CD4-positive, alpha-beta T cell treated with Interleukin-4 for 1 hour (primary cell): Measurements from ENCODE around the gene RELB.

Experiments
- DNase-seq, 2 donors: peaks; one replicate each; pipeline ENCODE4 v3.0.0-alpha.2; 2020 to 2022

The RELB gene

DNA sequence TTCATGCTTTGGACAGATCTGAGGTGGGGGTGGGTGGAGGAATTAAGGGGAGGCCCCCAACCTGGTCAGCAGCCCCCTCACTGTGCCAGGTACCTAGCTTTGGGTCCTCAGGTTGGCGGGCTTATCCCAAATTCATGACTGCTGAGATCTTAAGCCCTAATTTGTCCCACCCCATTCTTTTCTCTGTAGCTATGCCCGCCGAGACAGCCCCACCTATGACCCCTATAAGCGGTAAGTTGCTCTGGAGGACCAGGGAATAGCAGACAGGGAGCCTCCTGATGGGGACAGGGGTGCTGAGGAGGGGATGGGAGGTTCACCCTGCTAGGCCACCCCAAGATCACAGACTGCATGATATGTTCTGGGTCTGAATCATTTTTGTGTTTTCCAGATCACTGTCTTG is 60.7 kb downstream of the RELB start:
- DNase-seq, result no peak

DNA sequence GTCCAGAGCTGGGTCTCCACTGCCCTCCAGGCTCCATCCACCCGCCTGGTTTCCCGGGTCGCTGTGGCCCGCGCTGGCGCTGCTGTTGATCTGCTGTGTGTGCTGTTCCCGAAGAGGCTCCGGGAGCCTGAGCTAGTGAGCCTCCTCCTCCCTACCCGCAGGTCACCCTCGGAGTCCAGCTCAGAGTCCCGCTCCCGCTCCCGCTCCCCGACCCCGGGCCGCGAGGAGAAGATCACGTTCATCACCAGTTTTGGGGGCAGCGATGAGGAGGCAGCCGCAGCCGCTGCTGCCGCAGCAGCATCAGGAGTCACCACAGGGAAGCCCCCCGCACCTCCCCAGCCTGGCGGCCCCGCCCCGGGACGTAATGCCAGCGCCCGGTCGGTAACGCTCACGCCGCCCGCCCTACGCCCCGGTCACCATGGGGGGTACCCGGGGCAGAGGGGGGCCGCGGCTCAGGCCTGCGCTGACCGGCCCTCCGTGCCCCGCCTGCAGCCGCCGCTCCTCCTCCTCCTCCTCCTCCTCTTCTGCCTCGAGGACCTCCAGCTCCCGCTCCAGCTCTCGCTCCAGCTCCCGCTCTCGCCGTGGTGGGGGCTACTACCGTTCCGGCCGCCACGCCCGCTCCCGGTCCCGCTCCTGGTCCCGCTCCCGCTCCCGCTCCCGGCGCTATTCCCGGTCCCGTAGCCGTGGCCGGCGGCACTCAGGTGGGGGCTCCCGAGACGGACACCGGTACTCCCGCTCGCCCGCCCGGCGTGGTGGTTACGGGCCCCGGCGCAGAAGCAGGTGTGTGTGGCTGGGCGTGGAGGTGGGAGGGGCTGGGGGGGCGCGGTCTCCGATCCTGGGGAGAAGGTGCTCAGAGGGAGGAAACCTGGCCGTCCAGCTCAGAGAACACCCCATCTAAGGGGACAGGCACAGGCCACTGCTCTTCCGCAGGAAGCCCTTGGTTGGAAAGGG is 62.9 kb downstream of the RELB start:
- DNase-seq, result no peak

DNA sequence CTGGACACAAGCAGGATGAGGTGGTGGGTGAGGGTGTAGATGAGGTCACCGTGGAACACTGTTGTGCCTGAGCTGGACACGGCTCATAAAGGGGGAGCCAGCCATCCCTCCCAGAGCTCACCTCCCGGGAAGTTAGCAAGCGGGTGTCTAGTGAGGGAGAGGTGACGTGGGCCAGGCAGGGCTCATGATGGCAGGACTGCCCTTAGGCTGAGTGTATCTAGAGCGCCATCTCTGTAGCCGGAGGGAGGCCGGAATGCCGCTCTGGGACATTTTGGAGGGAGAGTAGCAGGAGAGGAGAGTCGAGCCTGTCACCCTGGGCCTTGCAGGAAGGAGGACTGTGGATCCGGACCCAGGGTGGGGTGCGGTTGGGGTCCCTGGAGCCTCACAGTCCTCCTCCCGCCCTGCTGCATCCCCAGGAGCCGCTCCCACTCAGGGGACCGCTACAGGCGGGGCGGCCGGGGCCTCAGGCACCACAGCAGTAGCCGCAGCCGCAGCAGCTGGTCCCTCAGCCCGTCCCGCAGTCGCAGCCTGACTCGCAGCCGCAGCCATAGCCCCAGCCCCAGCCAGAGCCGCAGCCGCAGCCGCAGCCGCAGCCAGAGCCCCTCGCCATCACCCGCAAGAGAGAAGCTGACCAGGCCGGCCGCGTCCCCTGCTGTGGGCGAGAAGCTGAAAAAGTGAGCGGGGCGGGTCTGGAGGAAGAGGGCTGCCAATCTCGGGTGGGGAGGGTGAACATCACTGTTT is 65.8 kb downstream of the RELB start:
- DNase-seq, result no peak

DNA sequence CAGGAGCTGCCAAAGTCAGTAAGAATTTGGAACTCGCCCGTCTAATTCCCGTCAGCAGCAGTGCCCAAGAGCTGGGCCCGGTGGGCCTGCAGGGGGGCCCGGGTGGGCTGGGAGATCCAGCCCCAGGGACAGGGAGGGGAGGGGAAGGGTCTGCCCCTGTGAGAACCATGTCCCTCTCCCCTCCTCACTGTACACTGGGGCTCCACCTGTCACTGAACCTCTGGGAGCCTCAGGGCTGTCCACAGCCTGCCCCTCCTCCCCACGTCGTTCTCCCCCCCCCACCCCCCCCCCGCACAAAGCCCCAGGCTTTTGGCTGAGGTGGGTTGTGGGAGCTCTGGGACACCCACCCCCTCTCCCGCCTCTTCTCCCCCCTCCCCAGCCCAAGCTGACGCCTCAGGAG is 66.8 kb downstream of the RELB start:
- DNase-seq, result no peak

DNA sequence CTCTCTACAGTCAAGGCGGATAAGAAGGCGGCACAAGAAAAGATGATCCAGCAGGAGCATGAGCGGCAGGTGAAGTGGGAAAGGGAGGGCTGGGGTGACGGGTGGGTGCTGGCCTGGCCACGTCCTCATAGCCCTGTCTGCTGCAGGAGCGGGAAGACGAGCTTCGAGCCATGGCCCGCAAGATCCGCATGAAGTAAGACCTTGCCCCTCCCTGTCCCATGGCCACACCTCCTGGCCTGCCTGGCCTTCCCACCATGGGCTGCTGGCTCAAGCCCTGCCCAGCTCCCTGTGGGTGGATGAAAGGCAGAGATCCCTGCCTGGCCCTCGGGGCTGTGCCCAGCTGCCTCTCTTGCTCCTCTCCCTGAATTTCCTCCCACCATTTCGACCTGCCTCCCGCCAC is 67.8 kb downstream of the RELB start:
- no peak for DNase-seq

DNA sequence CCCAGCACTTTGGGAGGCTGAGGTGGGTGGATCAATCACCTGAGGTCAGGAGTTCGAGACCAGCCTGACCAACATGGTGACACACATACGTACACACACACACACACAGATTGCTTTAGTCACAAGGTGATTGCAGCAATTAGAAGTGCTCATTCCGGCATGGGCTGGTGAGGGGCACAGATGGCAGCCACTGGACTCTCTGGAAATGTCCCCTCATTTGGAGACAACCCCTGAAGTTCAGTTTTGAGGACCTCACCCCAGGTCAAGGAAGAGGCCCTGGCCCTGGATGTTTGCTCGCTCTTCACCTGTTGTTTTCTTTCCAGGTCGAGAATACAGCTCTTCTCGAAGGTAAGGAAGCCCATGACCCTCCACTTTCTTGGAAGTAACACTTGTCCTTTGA is 69.0 kb downstream of the RELB start:
- no peak for DNase-seq

DNA sequence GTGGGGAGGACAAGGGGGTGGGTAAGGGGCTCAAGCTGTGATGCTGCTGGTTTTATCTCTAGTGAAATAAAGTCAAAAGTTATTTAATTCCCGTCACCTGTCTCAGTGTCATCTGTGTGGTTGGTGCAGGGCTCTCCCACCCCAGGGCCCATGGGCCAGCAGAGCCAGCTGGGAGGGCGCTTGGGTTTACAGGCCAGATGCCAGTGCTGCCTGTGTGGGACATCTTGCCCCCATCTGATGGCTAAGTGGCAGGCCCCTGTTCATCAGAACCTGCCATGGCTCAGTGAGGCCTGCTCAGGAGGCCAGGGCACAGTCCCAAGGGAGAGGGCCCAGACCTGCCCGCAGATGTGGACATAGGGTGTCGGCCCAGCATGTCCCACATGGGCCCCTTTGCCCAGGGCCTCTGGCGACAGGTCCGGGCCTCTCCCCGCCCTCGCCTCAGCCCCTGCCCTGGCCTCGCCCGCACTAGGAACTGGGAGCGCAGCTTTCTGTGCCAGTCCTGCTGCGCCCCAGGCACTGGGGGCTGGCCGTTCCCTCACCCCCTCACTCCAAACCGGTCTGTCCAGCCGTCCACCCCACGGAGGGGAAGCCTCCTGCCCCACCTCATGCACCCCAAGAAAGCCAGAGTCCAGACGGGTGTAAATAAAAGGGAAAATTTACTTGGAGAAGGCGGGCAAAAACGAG is 69.7 kb downstream of the RELB start:
- no peak for DNase-seq

DNA sequence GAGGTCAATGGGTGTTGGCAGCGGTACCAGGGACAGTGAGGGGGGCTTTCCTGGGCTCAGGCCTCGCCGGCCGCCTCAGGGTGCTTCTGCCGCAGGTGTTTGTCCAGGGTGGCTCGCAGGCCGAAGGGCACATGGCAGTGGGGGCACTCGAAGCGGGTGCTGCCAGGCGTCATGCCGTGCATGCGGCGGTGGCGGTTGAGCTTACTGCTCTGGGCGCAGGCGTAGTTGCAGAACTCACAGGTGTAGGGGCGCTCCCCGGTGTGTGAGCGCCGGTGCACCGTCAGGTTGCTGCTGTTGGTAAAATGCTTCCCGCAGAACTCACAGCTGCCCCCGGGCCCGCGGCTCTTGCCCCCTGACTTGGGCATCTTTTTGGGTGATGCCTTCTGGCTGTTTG is 70.3 kb downstream of the RELB start:
- no peak for DNase-seq

DNA sequence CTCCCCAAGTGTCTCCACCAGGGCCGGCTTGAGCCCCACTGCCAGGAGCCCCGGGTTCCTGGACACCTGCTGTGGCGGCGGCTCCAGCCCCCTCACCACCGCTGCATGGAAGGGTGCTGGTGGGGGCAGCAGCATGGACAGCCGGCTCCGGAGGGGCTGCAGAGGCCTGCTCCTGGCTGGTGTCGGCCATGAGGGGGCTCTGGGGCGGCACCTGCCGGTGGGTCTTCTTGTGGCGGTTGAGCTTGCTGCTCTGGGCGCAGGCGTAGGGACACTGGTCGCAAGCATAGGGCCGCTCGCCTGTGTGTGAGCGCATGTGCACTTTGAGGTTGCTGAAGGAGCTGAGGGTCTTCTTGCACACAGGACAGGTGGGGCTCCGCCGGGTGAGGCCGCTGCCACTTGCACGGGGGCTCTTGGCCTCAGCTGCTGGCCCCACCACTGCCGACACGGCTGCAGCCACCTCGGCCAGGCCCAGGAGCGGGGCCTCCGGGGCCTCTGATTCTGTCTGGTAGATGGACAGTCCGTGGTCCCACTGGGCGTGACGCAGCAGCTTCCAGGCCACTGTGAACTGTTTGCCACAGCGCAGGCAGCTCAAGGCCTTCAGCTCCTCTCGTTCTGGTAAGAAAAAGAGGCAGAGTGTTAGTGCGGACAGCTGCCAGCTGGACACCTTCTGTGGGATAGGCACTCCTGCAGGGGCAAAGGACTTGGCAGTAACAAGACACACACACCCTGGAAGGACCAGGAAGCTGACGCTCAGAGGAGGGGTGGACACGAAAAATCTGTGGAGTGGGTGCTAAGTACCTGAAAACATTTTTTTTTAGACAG is 70.9 kb downstream of the RELB start:
- DNase-seq, result no peak

DNA sequence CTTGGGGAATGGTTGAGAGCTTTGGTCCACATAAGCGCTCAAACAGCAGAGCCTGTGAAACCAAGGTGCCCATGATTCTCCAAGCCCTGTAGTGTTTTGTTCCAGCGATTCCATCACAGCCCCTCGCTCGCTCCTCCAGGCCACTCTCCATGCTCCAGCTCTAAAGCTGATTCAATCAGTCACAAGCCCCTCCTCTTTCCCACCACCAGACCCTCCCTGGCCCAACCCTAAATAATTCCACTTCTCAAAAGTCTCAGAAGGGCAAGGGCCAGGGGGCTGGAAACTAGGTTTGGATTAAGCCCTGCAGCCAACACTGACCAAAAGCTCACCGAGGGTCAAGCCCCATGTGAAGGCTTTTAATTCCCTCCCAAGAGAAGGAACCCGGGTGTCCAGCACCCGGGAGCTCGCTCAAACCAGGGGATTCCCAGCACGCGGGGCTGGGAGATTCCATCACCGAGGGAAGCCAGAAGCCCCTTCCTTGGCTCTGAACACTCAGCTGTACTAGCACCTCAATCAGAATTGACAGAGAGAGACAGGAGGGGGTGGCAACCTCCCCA is 73.6 kb downstream of the RELB start:
- no peak for DNase-seq

DNA sequence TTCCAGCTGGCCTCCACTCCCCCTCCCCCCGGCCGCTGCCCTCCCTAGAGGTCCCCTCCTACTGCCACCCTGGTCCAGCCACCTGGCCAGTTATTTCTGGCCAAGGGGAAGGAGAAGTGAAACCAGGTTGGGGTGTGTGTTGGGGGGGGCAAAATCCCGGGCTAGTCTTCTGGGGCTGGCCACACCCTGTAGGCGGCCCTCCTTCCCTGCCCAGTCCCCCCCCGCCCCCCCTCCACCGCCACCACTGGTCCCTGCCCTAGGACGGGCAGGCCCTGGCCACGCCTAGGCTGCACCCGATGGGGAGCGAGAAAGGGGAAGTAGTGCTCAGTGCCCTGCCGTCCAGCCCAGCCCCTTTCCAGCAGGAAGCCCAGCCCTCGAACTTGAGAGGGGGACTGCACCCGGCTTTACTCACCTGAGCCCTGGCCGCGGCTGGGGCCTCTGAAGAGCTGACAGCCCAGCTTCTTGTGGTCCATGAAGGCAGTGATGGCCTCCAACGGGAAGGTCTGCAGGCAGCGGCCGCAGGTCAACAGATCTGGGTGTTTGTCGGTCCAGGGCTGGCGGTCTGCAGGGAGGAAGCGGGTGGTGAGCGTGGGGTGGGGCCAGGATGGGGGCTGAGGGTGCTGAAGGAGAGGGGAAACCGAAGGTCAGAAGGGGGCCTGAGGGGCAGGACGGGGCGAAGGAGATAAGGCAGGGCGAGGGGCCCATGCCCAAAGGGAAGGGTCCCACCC is 74.2 kb downstream of the RELB start:
- DNase-seq, result peak; percentile 57 to 87

DNA sequence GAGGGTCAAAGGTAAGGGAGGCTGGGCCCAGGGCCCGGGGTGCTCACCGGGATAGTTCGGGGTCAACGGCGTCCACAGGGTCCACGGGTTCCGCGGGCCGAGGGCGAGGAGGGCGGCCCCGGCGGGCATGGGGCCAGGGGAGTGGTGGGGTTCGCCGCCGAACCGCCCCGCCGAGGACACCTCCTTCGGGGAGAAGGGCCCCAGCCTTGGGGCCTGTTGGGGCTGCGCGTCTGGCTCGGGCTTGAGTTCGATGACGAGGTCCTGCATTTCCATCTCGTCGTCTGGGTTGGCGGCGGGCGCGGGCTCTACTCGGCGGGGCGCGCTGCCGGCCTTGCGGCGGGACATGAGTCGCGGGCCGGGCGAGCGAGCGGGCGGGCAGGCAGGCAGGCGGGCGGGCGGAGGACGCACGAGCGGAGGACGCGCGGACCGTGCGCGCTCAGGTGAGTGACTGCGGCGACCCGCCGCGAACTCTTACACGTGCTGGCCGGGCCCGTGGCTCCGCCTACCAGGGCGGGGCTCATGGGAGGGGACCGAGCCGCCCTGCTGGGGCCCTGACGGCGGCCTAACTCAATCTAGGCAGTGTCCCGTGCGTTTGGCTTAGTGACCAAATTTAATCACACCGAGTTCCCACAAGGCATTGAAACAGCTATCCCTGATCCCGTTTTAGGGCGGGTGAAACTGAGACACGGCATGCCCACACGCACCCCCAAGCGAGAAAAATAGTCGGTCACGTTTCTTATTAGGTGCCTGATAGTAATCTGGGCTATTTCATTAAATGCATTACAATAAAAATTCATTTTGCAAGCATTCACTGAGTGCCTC is 75.0 kb downstream of the RELB start, which contains the start of gene ZNF296:
ZNF296 (minus strand) TSS at position 450 of the 822 bp plus-strand sequence; CDS start at position 345, 105 bp downstream.
- DNase-seq, result peak; percentile 79 to 80

DNA sequence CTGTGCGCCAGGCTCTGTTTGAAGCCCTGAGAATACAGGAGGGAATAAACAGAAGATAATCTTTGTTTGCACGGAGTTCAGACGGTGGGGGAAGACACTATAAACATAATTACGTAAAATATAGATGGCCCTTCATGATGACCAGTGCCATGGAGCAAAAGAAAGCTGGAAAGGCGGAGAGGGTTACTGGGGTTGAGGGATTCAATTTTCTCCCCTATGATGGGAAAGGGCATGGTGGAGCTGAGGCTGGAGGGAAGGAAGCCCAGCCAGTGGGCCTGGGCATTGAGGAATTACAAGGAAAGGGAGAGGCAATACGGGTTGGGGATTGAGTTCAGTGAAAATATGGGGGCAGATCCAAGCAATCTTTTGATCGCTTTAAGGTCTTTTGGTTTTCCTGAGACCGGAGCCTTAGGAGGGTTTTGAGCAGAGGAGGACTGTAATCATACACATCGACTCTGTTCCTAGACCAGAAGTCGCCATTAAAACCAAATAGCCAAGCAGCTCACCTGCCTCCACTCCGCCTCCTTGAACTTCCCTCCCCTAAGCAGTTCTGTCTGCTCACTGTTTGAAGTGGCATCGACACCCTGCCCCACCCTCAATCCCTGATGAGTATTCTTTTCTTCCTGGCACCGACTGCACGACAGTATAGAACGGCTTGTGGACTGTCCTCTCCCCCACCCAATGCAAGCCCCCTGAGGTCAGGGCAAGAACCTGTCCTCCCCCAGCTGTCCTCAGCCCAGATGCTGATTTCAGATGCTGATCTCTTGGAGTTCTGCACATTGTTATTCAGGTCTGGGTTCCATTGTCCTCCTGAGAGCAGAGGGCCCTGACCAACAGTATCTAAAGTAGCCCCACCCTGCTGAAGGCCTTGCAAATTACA is 75.8 kb downstream of the RELB start:
- no peak for DNase-seq

DNA sequence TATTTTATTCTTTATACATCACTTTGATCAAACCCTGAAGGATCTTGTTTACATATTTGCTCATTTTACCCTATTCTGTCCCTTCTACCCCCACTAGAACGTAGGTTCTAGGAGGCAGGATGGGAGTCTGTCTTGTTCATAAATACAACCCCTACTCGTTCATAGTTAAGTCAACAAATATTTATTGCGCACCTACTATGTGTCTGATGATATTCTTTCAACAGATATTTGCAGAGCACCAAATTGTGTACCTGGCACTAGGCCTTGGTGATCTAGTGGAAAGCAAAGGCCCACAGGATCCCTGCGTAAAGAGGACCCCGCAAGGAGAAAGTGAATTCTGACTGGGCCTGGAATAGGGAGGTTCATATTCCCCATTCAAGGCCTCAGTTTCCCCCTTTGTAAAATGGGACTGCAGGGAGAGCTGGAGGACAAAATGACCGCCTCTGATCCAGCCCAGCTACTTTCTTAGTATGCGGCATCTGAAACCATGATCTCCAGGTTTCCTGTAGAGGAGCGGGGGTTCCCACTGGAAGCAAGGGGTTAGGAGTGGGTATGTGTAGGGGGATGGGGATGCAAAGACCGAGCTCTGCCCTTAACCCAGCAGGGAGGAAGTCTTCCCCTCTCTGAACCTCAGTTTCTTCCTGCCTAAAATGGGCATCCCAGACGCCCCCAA is 77.3 kb downstream of the RELB start:
- no peak for DNase-seq

DNA sequence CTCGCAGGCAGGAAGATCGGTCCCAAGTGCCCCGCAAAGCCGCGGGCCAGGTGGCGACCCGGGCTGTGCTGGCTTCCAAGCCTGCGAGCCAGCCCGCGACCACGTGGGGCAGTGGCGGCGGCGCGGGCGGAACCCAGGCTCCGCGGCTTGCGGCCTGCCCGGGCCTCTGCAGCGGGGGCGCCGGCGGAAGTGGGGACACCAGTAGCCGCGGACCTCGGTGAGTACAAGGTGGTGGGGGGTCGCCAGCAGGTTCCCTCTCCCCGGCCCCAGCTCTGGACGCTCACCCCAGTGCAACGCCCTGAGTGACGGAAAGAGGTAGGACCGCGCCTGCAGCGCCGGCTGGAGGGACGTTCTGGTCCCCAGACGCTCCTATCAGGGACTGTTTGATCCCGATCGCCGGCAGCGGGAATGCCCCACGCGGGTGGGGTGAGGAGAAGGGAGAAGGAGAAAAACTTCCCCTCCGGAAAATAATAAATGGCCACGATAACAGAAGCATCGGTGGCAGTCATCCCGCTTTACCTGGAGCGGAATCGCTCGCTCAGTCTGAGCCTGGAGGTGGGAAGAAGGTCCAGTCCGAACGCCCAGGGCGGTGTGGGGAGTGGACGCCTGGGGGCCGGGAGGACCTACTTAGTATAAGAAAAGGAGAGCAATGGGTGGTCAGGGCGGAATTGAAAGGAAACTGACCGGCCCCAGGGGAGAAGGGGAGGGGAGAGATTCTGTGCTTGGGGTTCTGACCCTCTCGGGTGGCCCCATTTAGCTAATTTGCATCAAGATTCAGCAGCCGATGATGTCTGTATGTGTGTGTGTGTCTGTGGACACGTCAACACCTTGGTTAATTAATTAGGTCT is 78.0 kb downstream of the RELB start, which contains the start of gene GEMIN7:
GEMIN7 (plus strand) TSS at position 198 of the 848 bp plus-strand sequence. CDS start 10,855 bp downstream, outside the sequence.
- DNase-seq, result peak; percentile 73 to 79

DNA sequence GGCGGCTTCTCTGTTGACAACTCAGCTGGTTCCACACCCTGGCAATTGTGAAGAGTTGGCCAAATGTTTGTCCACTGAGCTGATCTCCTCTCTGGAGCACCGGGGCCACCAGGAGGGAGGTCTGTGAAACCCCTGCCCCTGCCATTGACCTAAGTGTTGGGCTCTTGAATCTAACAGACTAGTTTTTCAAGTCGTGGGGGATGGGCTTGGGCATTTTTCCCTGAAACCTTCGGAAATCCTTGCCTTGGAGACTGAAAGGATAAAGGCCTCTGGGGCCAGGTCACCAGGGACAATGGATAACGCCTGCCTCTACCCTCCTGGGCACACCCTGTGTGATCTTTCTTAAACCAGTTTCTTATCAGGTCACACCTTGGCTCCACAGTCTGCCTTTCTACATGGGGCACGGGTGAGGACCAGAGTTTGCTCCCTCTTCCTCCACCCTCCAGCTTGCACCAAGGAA is 78.7 kb downstream of the RELB start:
- DNase-seq, result no peak

DNA sequence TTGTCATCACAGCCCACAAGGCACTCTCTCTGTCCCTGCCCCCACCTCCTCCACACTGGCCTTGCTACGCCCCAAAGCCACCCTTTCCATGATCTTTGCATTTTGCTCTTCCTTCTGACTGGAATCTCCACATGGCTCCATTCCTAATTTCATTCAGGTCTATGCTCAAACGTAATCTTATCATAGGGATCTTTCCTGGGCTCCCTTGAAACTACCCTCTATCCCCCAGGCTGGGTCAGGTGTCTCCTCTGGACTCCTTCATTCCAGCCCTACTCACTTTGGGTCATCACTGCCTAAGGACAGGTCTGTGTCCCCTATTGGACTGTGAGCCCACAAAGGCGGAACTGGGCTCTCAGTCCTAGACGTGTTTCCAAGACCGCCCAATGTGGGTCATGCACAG is 80.9 kb downstream of the RELB start:
- no peak for DNase-seq

DNA sequence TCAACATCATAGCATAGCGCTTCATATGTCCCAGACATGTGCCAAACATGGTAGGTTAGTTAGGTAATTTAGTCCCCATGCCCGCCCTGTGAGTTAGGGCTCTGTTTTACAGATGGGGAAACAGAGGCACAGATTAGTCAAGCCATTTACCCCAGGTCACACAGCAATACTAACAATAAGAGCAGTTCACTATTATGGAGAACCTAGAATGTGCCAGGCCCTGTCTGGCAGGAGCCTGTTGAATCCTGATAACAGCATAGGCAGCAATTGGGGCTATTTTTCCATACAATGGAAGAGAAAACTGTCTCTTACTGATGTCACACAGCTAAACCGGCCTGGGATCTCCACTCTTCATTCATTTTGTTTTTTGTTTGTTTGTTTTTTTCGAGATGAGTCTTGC is 85.2 kb downstream of the RELB start:
- no peak for DNase-seq
